B cell (primary cell): ENCODE results near the gene PSKH1. TPM values are rescaled to one million over a fixed set of nuclear protein-coding genes. Genes with fewer than 3 reads are reported as not detected.

Source experiments
- ATAC-seq: fragments of 200-7000 bp; cut with Tn5 transposase; one replicate; pipeline ENCODE4 v1.10.0; 2021; ENCODE audit warnings: low read depth, mild to moderate bottlenecking, moderate number of reproducible peaks, moderate library complexity
- CTCF ChIA-PET: fragments of 350-600 bp; sonication (Branson Sonifier 250); formaldehyde crosslinking; loops from one replicate; lab custom pipeline; 2021; ENCODE audit warnings: antibody characterized with exemption, inconsistent platforms; lab: Charles Lee
- POLR2A ChIA-PET: fragments of 350-600 bp; sonication (Branson Sonifier 250); formaldehyde crosslinking; loops from one replicate; lab custom pipeline; 2021; ENCODE audit warnings: antibody characterized with exemption; lab: Charles Lee
- DNase-seq: peaks from one replicate; pipeline ENCODE4 v3.0.0; 2013
- H2AFZ ChIP-seq: 2 replicates; pipeline ENCODE4 v1.6.1; 2012; ENCODE audit warnings: mild to moderate bottlenecking, low read depth, low read length; ENCODE audit not compliant: insufficient read depth, poor library complexity, severe bottlenecking
- H3K27ac ChIP-seq, 2 donors: 1 replicate in 1 of 2; 2 replicates in 1 of 2; pipeline ENCODE4 v1.5.1; 2012 to 2013; ENCODE audit warnings: low read length in 2 of 2, mild to moderate bottlenecking in 2 of 2, moderate library complexity in 1 of 2
- H3K27me3 ChIP-seq, 4 experiments: fragments of 200-600 bp in 1 of 4; sonication (generic) in 1 of 4; replicated peaks in 1 of 4; 1 replicate in 2 of 4; 2 replicates in 2 of 4; pipeline versions ENCODE4 v1.6.1 to v1.7.0; 2013 to 2016; ENCODE audit warnings: low read length in 3 of 4, mild to moderate bottlenecking in 2 of 4, mixed read lengths in 1 of 4, moderate library complexity in 1 of 4; ENCODE audit not compliant: insufficient read depth in 4 of 4, control insufficient read depth in 3 of 4; ENCODE audit errors: control extremely low read depth in 1 of 4
- H3K36me3 ChIP-seq, 2 experiments: replicated peaks in 1 of 2; 1 replicate in 1 of 2; 2 replicates in 1 of 2; pipeline versions ENCODE4 v1.6.1 to v1.7.1; 2013; ENCODE audit warnings: low read length in 1 of 2; ENCODE audit not compliant: insufficient read depth in 2 of 2, control insufficient read depth in 1 of 2; ENCODE audit errors: control extremely low read depth in 1 of 2, extremely low read depth in 1 of 2
- H3K4me1 ChIP-seq, 2 donors: fragments of 200-600 bp in 1 of 2; sonication (generic) in 1 of 2; 1 replicate in 1 of 2; 2 replicates in 1 of 2; pipeline versions ENCODE4 v1.5.1 to v1.6.1; 2013 to 2017; ENCODE audit warnings: low read length in 2 of 2; ENCODE audit not compliant: control insufficient read depth in 2 of 2, insufficient read depth in 2 of 2
- H3K4me2 ChIP-seq: replicated peaks from 2 replicates; pipeline ENCODE3; 2012; ENCODE audit warnings: mild to moderate bottlenecking, low read depth, low read length; ENCODE audit not compliant: poor library complexity, severe bottlenecking
- H3K4me3 ChIP-seq, 5 experiments: fragments of 200-600 bp in 1 of 5; sonication (generic) in 1 of 5; 1 replicate in 3 of 5; 2 replicates in 2 of 5; pipeline versions ENCODE4 v1.5.1 to v1.7.0; 2011 to 2016; ENCODE audit warnings: low read length in 4 of 5, mild to moderate bottlenecking in 4 of 5, low read depth in 2 of 5, control low read depth in 1 of 5, moderate library complexity in 1 of 5; ENCODE audit not compliant: insufficient read depth in 1 of 5; ENCODE audit errors: control extremely low read depth in 1 of 5, extremely low read depth in 1 of 5
- H3K79me2 ChIP-seq: fragments of 200-600 bp; sonication (generic); one replicate; pipeline ENCODE4 v1.6.0; 2016; ENCODE audit warnings: low read length; ENCODE audit not compliant: control insufficient read depth, insufficient read depth
- H3K9ac ChIP-seq: fragments of 200-600 bp; sonication (generic); 2 replicates; pipeline ENCODE4 v1.6.1; 2017; ENCODE audit warnings: mild to moderate bottlenecking, low read length, moderate library complexity
- H3K9me3 ChIP-seq, 3 donors: one replicate each; pipeline versions ENCODE4 v1.6.1 to v1.7.1; 2013; ENCODE audit warnings: low read length in 2 of 3; ENCODE audit not compliant: control insufficient read depth in 2 of 3, insufficient read depth in 1 of 3; ENCODE audit errors: control extremely low read depth in 1 of 3
- H4K20me1 ChIP-seq: 2 replicates; pipeline ENCODE4 v1.6.0; 2012; ENCODE audit warnings: mild to moderate bottlenecking, low read length; ENCODE audit not compliant: insufficient read depth, control insufficient read depth, poor library complexity, severe bottlenecking
- H3K27ac Mint-ChIP-seq: one replicate; pipeline ENCODE4 v1.8.0; 2021; ENCODE audit warnings: mixed read lengths
- H3K27me3 Mint-ChIP-seq: one replicate; pipeline ENCODE4 v1.8.0; 2021; ENCODE audit warnings: mixed read lengths
- H3K4me1 Mint-ChIP-seq: one replicate; pipeline ENCODE4 v1.8.0; 2021; ENCODE audit warnings: mixed read lengths
- H3K4me3 Mint-ChIP-seq: one replicate; pipeline ENCODE4 v1.8.0; 2021; ENCODE audit warnings: mixed read lengths
- H3K9me3 Mint-ChIP-seq: one replicate; pipeline ENCODE4 v1.8.0; 2022; ENCODE audit warnings: mixed read lengths; ENCODE audit not compliant: insufficient read depth
- EZH2 ChIP-seq: IDR thresholded peaks from 2 replicates; pipeline ENCODE4 v1.6.1; 2012; ENCODE audit warnings: borderline replicate concordance, low read depth, mild to moderate bottlenecking, moderate library complexity, low read length; ENCODE audit not compliant: insufficient read depth, poor library complexity, severe bottlenecking
- WGBS: methylation state at CpG from one replicate; pipeline ENCODE4 v1.1.5; 2013; ENCODE audit warnings: missing lambda C conversion rate; ENCODE audit not compliant: insufficient coverage; 5-methylcytosine and 5-hydroxymethylcytosine counted together
- intact Hi-C: fragments of 100-400 bp; cut with micrococcal nuclease; formaldehyde crosslinking; loops from one replicate; pipeline ENCODE4 v1.10.0; 2022
- polyA plus RNA-seq: library from polyadenylated mRNA; depleted of rRNA; stranded (reverse); fragments of >200 nt; gene quantifications from 2 replicates; pipeline ENCODE4 v1.2.3, GENCODE V29; 2012
- total RNA-seq, 2 donors: library from RNA; stranded (reverse); fragments of 120-200 nt in 1 of 2; gene quantifications; 1 replicate in 1 of 2; 2 replicates in 1 of 2; pipeline versions ENCODE4 v1.2.3 to v1.2.4, GENCODE V29; 2013 to 2022
- TF ChIP-seq, protein P1 (sequence below): fragments of 200-600 bp; IDR thresholded peaks from one replicate; pipeline ENCODE4 v1.8.0; 2022; ENCODE audit warnings: antibody characterized with exemption, mild to moderate bottlenecking

The PSKH1 gene
- total and polyA plus RNA-seq, 2 donors (not counting 1 experiment from before 2014, with no cell fraction given): 20.1 to 29.1 TPM

DNA sequence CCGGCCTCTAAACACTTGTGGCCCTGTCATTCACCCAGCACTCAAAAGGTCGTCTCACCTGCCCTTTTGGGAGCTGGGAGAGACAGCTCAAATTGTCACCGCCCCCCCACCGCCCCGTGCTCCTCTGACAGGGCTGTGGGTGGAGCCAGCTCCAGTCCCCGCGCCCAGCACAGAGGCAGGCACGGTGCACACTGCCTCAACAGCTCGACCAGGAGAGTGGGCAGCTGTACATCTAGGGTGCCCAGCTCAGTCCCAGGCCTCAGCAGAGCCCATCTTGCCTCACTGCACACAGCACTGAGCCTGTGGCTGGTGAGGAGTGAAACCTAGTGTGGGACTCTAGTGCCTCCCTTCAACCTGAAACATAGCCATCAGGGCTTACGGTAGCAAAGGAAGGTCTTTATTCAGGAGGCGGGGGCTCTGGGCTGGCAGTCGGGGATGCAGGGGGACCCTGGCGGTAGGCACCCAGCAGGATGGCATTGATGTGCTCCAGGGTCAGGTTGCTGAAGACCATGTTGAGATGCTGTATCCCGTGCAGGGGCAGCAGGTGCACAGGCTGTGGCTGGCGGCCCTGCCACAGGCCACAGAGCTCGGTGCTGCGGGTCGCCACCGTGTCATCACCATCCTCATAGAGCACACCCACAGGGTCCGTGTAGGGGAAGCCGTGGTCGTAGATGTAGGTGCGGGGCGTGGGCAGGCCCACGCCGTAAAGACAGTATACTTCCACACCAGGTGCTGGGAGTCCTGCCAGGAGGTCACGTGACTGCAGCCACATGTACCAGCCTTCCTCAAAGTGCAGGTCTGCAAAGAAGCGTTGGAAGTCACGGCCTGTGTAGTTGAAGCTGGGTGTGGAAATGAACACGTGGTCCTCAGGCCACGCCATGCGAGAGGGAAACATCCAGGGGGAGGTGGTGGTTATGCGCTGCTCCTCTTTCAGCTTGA is 46.7 kb downstream of the PSKH1 start:
- 70% methylated on average over 24 of the region's 33 CpGs for WGBS
- DNase-seq: peak; percentile 63
- Mint-ChIP-seq H3K9me3 (no peaks in the 10 kb centered on the region), H3K27me3 (no peaks in the 10 kb centered on the region), H3K4me1 (peaks cover 33% of the 10 kb centered on the region), H3K27ac (peak overlapping the region; percentile 74), H3K4me3 (no peak overlapping the region)
- H3K36me3 ChIP-seq: peaks cover 0 to 8% of the 10 kb centered on the region in 2 experiments
- CTCF ChIA-PET: interaction anchor here (1.0 to 2.9 kb wide), 7 partner anchors 10 to 124 kb away, joined by 3 to 11 read pairs (median 6); no protein-coding TSS in a partner anchor
- H3K9ac ChIP-seq: peak overlapping the region; percentile 7
- TF ChIP-seq EZH2: no peak
- TF ChIP-seq, protein P1, sequence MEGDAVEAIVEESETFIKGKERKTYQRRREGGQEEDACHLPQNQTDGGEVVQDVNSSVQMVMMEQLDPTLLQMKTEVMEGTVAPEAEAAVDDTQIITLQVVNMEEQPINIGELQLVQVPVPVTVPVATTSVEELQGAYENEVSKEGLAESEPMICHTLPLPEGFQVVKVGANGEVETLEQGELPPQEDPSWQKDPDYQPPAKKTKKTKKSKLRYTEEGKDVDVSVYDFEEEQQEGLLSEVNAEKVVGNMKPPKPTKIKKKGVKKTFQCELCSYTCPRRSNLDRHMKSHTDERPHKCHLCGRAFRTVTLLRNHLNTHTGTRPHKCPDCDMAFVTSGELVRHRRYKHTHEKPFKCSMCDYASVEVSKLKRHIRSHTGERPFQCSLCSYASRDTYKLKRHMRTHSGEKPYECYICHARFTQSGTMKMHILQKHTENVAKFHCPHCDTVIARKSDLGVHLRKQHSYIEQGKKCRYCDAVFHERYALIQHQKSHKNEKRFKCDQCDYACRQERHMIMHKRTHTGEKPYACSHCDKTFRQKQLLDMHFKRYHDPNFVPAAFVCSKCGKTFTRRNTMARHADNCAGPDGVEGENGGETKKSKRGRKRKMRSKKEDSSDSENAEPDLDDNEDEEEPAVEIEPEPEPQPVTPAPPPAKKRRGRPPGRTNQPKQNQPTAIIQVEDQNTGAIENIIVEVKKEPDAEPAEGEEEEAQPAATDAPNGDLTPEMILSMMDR: no peak
- H3K79me2 ChIP-seq: peaks cover 69% of the 10 kb centered on the region
- no peak for ATAC-seq
- H3K9me3 ChIP-seq: no peaks in the 10 kb centered on the region
- POLR2A ChIA-PET: interaction anchor here (0.5 to 1.4 kb wide), 3 partner anchors 24 to 102 kb away, joined by 3 to 4 read pairs (median 4); no protein-coding TSS in a partner anchor
- peak overlapping the region; percentile 32 for H3K4me2 ChIP-seq
- intact Hi-C loops: loop anchor here (5.0 kb wide), 2 partner anchors 377 to 447 kb away; partner anchors contain the start of gene CTCF
- H2AFZ ChIP-seq: peak overlapping the region; percentile 36
- peak overlapping the region in 1 of 2 donors; percentile 52 for H3K27ac ChIP-seq
- H3K4me3 ChIP-seq: no peak overlapping the region
- H3K4me1 ChIP-seq: peaks cover 25 to 48% of the 10 kb centered on the region in 2 donors
- no peaks in the 10 kb centered on the region for H3K27me3 ChIP-seq
- peaks cover 25% of the 10 kb centered on the region for H4K20me1 ChIP-seq
